Measurements from ENCODE around the gene CDK15.

GRCh38 chr2:201768918-201769317 lies 37.4 kb upstream of the CDK15 start:
- TF ChIP-seq CTCF (IDR thresholded peaks at IDR 0.05 in 8 of 11, conservative IDR thresholded peaks at IDR 0.05 in 3 of 11) (no peak), POLR2A (IDR thresholded peaks at IDR 0.05) (no peak)
